ENCODE results near the gene RTL1. TPM values are rescaled to one million over a fixed set of nuclear protein-coding genes. Genes with fewer than 3 reads are reported as not detected.

The RTL1 gene
- total and polyA plus RNA-seq, 2 of the 13 experiments (the other 11 are each of a cell fraction or from before 2014, with no cell fraction given): not detected

DNA sequence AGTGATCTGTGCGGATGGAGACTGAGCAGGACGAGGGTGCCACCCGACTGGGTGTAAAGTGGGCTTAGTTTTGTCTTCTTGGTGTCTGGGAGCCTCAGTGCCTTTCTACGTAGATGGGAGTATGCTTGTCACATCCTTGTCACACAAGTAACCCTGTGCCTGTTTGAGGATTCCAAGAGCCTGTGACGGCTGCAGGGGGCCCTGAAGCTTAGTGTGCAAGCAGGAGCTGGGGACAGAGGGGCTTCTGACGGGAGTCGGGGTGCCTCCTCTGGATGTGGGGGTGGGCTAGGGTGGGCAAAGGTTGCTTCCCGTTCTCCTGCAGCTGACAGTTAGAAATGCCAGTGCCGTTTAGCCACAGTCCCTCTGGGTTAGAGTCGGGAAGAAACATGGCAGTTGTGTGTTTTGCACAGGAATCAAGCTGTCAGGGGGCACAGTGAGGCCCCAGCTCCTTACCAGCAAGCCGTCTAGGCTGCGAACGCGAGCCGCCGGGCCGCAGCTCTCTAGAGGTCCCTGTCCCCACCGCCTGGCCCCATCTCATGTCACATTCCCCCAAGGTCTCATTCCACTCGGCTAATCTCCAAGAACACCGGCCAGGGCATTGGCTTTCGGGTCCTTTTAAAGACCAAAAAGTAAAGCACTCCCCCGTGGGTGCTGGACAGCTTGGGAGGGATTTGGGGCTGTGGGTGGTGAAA, 7.0 kb downstream of the RTL1 start (continued):
- TF ChIP-seq, protein P1, sequence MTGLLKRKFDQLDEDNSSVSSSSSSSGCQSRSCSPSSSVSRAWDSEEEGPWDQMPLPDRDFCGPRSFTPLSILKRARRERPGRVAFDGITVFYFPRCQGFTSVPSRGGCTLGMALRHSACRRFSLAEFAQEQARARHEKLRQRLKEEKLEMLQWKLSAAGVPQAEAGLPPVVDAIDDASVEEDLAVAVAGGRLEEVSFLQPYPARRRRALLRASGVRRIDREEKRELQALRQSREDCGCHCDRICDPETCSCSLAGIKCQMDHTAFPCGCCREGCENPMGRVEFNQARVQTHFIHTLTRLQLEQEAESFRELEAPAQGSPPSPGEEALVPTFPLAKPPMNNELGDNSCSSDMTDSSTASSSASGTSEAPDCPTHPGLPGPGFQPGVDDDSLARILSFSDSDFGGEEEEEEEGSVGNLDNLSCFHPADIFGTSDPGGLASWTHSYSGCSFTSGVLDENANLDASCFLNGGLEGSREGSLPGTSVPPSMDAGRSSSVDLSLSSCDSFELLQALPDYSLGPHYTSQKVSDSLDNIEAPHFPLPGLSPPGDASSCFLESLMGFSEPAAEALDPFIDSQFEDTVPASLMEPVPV (CRISPR knock-in tag; IDR thresholded peaks at IDR 0.05): no peak
- TF ChIP-seq ZFP91 (CRISPR knock-in tag; IDR thresholded peaks at IDR 0.05; ENCODE audit: borderline replicate concordance) (no peak), MNT (IDR thresholded peaks at IDR 0.05) (no peak), SNAPC5 (CRISPR knock-in tag; IDR thresholded peaks at IDR 0.05; ENCODE audit: borderline replicate concordance) (no peak), ZBTB40 (IDR thresholded peaks at IDR 0.05) (no peak), ZBTB40 (CRISPR knock-in tag; IDR thresholded peaks at IDR 0.05) (no peak), MAFK (conservative IDR thresholded peaks at IDR 0.05 in 1 of 2, IDR thresholded peaks at IDR 0.05 in 1 of 2; ENCODE audit: low read length in 2 of 2) (no peak)
- TF ChIP-seq, protein P2, sequence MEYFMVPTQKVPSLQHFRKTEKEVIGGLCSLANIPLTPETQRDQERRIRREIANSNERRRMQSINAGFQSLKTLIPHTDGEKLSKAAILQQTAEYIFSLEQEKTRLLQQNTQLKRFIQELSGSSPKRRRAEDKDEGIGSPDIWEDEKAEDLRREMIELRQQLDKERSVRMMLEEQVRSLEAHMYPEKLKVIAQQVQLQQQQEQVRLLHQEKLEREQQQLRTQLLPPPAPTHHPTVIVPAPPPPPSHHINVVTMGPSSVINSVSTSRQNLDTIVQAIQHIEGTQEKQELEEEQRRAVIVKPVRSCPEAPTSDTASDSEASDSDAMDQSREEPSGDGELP (IDR thresholded peaks at IDR 0.05; ENCODE audit: borderline replicate concordance, low read depth): no peak
